Stimulated activated CD8-positive, alpha-beta memory T cell treated with anti-CD3 and anti-CD28 coated beads, Interleukin-7, amount 100 ng/mL, for 48 hours (primary cell): ENCODE measurements around the gene NDUFV1.

Source experiments
- DNase-seq, 2 donors: peaks; one replicate each; pipeline ENCODE4 v3.0.0-alpha.2; 2020; ENCODE audit warnings: low read depth in 1 of 2; ENCODE audit errors: extremely low read depth in 1 of 2

NDUFV1 gene

GRCh38 chr11:67638535-67639437, 32.0 kb downstream of the NDUFV1 start:
- no peak for DNase-seq

- no peak for DNase-seq
Measured at GRCh38 chr11:67639438-67639859, 32.7 kb downstream of the NDUFV1 start, which contains the start of gene TBX10. TSS of gene TBX10 (minus strand) at chr11:67639763. CDS start at chr11:67639472, 291 bp downstream.

GRCh38 chr11:67640021-67640757, 33.5 kb downstream of the NDUFV1 start:
- DNase-seq, result no peak

- no peak for DNase-seq
Measured at GRCh38 chr11:67640758-67641337, 34.1 kb downstream of the NDUFV1 start.

GRCh38 chr11:67641338-67642172, 34.8 kb downstream of the NDUFV1 start:
- no peak for DNase-seq

GRCh38 chr11:67642173-67643120, 35.7 kb downstream of the NDUFV1 start:
- no peak for DNase-seq

- no peak for DNase-seq
Measured at GRCh38 chr11:67644042-67644441, 37.3 kb downstream of the NDUFV1 start.

- no peak for DNase-seq
Measured at GRCh38 chr11:67644472-67645418, 38.0 kb downstream of the NDUFV1 start.

GRCh38 chr11:67645521-67646461, 39.1 kb downstream of the NDUFV1 start:
- no peak for DNase-seq

- peak in 1 of 2 donors; percentile 26 for DNase-seq
Measured at GRCh38 chr11:67646535-67647336, 40.0 kb downstream of the NDUFV1 start.

GRCh38 chr11:67647471-67647870, 40.7 kb downstream of the NDUFV1 start:
- no peak for DNase-seq

- peak in 1 of 2 donors; percentile 37 for DNase-seq
Measured at GRCh38 chr11:67648140-67648795, 41.5 kb downstream of the NDUFV1 start.

GRCh38 chr11:67648796-67649613, 42.3 kb downstream of the NDUFV1 start:
- no peak for DNase-seq

GRCh38 chr11:67649634-67650510, 43.1 kb downstream of the NDUFV1 start:
- no peak for DNase-seq
